Epithelial cell of esophagus (primary cell): ENCODE results near the gene HPCAL1.

Experiments
- DNase-seq: peaks from one replicate; pipeline ENCODE4 v3.0.0; 2010; ENCODE audit warnings: low read depth
- H3K4me3 ChIP-seq: 2 replicates; pipeline ENCODE4 v1.5.1; 2011; ENCODE audit warnings: mild to moderate bottlenecking, low read length, control low read depth
- CTCF ChIP-seq: IDR thresholded peaks from 2 replicates; pipeline ENCODE4 v1.5.1; 2011; ENCODE audit warnings: low read depth, mild to moderate bottlenecking, low read length, control low read depth, inconsistent platforms; ENCODE audit not compliant: insufficient read depth; ENCODE audit errors: missing control alignments

The HPCAL1 gene

GRCh38 chr2:10370390-10370789, 67.7 kb downstream of the HPCAL1 start:
- TF ChIP-seq CTCF: no peak
- no peak for DNase-seq
- H3K4me3 ChIP-seq: no peak overlapping the region

GRCh38 chr2:10370895-10371294, 68.2 kb downstream of the HPCAL1 start:
- no peak for DNase-seq
- no peak for TF ChIP-seq CTCF
- H3K4me3 ChIP-seq: no peak overlapping the region

DNA sequence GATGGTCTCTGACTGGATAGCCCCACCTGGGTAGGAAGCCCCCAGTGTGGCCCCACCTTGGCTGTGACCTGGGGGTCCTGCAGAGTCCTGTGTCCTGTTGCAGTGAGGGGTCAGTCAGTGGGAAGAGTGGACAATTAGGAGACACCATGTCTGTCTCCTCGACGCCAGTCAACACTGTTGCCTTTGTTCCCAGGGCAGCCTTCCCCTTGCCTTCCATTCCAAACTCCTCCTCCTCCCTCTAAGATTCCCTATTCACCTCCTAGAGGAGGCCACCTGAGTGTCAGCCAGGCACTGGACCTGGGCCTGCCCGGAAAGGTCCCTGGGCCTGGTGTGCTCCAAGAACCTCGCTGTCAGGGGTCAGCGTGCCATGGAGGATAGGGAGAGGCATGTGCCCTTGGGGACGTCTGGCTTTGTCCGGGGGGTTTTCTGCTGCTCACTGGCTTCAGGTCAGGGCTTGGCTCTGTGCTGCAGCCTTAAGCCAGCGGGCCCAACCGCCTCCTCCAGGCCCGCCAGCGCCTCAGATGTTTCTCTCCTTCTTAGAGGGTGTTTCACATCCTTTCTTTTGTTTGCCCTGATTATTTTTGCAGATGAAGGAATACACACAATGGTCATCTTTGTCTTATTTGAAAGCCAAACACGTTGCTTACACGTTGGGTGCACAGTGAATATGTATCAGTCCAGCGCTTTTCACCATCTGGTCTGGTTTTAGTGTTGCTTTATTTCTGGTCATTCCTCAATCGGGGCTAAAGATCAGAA, 68.9 kb downstream of the HPCAL1 start:
- TF ChIP-seq CTCF: no peak
- H3K4me3 ChIP-seq: no peak overlapping the region
- DNase-seq: no peak

DNA sequence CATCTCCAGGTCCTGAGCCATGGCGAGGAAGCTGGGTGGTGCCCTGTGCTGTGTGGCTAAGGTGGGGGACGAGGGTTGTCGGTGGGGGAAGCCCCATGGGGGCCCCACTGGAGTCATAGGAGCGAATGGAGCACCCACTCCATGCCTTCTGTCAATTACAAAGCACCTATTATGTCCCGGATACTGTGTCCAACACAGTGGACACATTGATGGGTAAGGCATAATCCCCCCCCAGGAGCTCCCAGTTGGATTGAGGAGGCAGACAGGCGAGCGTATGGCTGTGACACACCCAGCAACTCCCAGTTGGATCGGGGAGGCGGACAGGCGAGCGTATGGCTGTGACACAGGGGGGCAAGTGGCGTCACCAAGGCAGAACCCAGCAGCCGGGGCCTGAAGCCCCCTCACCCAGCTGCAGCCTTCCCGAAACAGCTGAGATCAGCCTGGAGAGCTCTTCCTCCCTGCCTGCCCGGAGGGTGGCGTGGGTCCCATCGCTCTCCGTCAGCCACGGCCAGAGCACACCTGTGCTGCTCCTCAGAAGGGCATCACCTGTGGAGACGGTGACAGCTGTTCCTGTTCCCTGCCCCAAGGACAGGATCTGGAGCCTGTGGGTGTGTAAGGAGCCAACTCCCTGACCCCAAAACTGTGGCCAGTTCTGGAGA, 69.6 kb downstream of the HPCAL1 start:
- no peak overlapping the region for H3K4me3 ChIP-seq
- DNase-seq: no peak
- no peak for TF ChIP-seq CTCF

GRCh38 chr2:10372862-10373240, 70.1 kb downstream of the HPCAL1 start:
- TF ChIP-seq CTCF: no peak
- H3K4me3 ChIP-seq: no peak overlapping the region
- DNase-seq: no peak

GRCh38 chr2:10373931-10374330, 71.2 kb downstream of the HPCAL1 start:
- TF ChIP-seq CTCF: no peak
- no peak for DNase-seq
- no peak overlapping the region for H3K4me3 ChIP-seq
